ENCODE data around the gene ZNF670.

The ZNF670 gene

DNA sequence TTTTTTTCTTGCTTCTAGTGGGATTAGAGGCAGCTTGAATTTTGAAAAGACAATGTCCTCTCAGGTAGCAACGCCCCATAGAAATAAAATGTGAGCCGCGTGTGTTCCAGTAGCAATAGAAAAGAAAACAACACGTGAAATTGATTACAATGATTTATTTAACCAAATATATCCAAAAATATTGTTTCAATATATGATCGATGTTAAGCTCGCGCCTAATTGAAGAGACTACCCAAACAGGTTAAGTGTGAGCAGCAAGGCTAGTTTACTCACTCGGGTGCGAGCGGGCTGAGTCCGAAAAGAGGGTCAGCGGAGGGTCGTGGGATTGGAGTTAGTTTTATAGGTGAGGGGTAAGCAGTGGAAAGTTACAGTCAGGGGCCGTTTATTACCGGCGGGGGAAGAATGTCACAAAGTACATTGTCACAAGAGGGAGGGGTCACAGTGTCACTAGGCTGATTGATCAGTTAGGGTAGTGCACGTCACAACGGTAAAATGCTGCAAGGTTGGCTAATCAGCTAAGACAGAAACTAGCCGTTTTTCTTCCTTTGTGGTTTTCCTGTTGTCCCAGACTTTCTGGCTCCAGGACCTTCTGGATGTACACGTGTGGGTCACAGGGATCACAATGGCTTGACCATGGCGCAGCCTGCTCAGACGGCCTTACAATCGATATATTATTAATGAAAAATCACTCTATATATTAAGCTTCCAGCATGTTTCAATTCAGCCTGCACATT lies 697 bp upstream of the ZNF670 start:
- H3K4me3 ChIP-seq (ENCODE audit: low read depth, low read length): peak overlapping the region; percentile 69
- no peak for DNase-seq (ENCODE audit: low read depth)
- no peak for TF ChIP-seq CTCF (IDR thresholded peaks at IDR 0.05; ENCODE audit: insufficient read depth, low read depth, low read length, missing control alignments)

- TF ChIP-seq CTCF (IDR thresholded peaks at IDR 0.05; ENCODE audit: insufficient read depth, low read depth, low read length, missing control alignments): no peak
- peak overlapping the region; percentile 69 for H3K4me3 ChIP-seq (ENCODE audit: low read depth, low read length)
- peak; percentile 6 for DNase-seq (ENCODE audit: low read depth)
Observed at GRCh38 chr1:247077876-247078257, 744 bp downstream of the ZNF670 start.

DNA sequence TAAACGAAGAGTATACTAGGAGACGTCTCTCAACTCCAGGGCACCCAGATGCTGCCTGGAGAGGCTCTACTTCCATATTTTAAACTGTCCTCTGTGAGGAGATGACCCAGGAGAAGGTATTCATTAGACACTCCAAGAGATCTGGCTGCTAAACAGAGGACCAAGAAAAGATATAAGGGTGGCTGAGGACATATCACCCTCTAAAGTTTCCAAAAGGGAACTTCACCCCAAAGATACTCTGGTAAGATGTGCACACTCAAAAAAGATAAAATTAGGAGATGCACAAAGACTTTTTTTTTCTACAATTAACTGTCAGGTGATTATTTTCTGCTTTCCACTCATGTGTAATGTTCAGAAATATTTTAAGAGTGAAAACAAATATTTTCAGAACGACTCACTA lies 1.4 kb downstream of the ZNF670 start:
- no peak for TF ChIP-seq CTCF (IDR thresholded peaks at IDR 0.05; ENCODE audit: insufficient read depth, low read depth, low read length, missing control alignments)
- no peak for DNase-seq (ENCODE audit: low read depth)
- H3K4me3 ChIP-seq (ENCODE audit: low read depth, low read length): no peak overlapping the region

- TF ChIP-seq CTCF (IDR thresholded peaks at IDR 0.05; ENCODE audit: insufficient read depth, low read depth, low read length, missing control alignments): no peak
- no peak for DNase-seq (ENCODE audit: low read depth)
Observed at GRCh38 chr1:247070645-247071044, 8.0 kb downstream of the ZNF670 start.

DNA sequence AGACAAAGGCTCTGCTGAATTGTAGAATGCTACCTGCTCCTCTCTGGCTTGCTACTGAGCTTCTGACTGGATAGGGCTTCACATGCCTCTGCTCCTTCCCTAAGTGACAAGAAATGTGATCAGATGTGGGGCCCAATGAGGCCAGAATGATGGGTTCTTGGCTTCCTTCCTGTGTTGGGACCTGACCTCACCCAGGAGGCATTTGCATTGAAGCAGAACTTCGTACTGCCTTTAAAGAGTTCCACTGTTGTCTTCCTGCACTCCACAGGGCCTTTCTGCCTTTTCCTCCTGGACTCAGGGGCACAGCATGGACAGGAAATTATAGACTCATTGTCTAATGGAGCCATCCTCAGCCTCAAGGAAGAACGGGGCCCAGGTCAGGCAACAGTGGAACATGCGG lies 14.3 kb downstream of the ZNF670 start:
- DNase-seq (ENCODE audit: low read depth): no peak
- H3K4me3 ChIP-seq (ENCODE audit: low read depth, low read length): no peak overlapping the region
- no peak for TF ChIP-seq CTCF (IDR thresholded peaks at IDR 0.05; ENCODE audit: insufficient read depth, low read depth, low read length, missing control alignments)

More at GRCh38 chr1:247070645-247071044, 8.0 kb downstream of the ZNF670 start:
- H3K4me3 ChIP-seq (ENCODE audit: low read depth, low read length): no peak overlapping the region

DNA sequence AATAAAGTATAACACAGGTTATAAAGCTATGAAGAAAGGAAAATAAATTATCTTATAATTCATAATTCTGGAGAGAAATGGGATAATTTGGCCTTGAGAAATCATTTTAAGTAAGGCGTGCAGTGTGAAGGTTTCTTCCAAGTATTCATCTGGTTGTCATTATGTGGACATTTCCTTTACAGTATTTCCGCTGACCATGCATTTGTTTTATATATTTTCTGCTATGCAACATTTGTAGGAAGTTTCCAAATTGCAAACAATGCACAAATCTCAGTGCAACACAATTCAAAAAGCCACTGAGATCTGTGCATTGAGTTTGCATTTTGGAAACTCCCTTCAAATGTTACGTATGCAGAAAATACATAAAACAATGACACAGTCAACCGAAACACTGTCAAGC lies 17.8 kb downstream of the ZNF670 start:
- DNase-seq (ENCODE audit: low read depth): no peak
- no peak for TF ChIP-seq CTCF (IDR thresholded peaks at IDR 0.05; ENCODE audit: insufficient read depth, low read depth, low read length, missing control alignments)
- H3K4me3 ChIP-seq (ENCODE audit: low read depth, low read length): no peak overlapping the region

- TF ChIP-seq CTCF (IDR thresholded peaks at IDR 0.05; ENCODE audit: insufficient read depth, low read depth, low read length, missing control alignments): no peak
- no peak for DNase-seq (ENCODE audit: low read depth)
- no peak overlapping the region for H3K4me3 ChIP-seq (ENCODE audit: low read depth, low read length)
Observed at GRCh38 chr1:247056071-247056470, 22.5 kb downstream of the ZNF670 start.

Data from GM12865 (cell line).